GM12878 (cell line): ENCODE measurements around the gene BLOC1S4. TPM values are rescaled to one million over a fixed set of nuclear protein-coding genes. Genes with fewer than 3 reads are reported as not detected.

ENCODE experiments used
- ATAC-seq: fragments of 200-7000 bp; cut with Tn5 transposase; 3 replicates; pipeline ENCODE4 v1.9.1; 2020; ENCODE audit warnings: mild to moderate bottlenecking, moderate library complexity
- BruUV-seq: library from RNA; stranded (reverse); fragments of 400-500 nt; replicated peaks from 2 replicates; lab custom pipeline; 2021; lab: Mats Ljungman, UMichigan
- CTCF ChIA-PET: fragments of 300-600 bp; sonication (Branson Sonifier 250); formaldehyde crosslinking; extraction: SDS; loops from one replicate; lab custom pipeline; 2021; ENCODE audit warnings: inconsistent platforms; lab: Yijun Ruan, JAX
- POLR2A ChIA-PET: fragments of 350-600 bp; formaldehyde crosslinking; extraction: SDS; loops from one replicate; lab custom pipeline; 2021; ENCODE audit warnings: inconsistent platforms; lab: Charles Lee
- RAD21 ChIA-PET: fragments of 300-600 bp; sonication (Branson Sonifier 250); formaldehyde crosslinking; loops from one replicate; lab custom pipeline; 2023; ENCODE audit warnings: antibody characterized with exemption; ENCODE audit not compliant: unreplicated experiment; lab: Charles Lee
- SMC1A ChIA-PET: fragments of 300-600 bp; sonication (Branson Sonifier 250); formaldehyde crosslinking; loops from one replicate; lab custom pipeline; 2023; ENCODE audit not compliant: unreplicated experiment, uncharacterized antibody; lab: Charles Lee
- DNase-seq: peaks from one replicate; pipeline ENCODE4 v3.0.0-alpha.2; 2011; ENCODE audit warnings: low read depth, low spot score
- FAIRE-seq: peaks from 3 replicates; lab custom pipeline; 2011; peaks lifted over from hg19 to GRCh38; lab: Jason Lieb, UNC
- H2AFZ ChIP-seq: 2 replicates; pipeline ENCODE4 v1.6.0; 2011; ENCODE audit warnings: low read depth, low read length, control low read depth; ENCODE audit not compliant: control insufficient read depth
- H3K27ac ChIP-seq: 2 replicates; pipeline ENCODE4 v1.5.1; 2011; ENCODE audit warnings: control low read depth; ENCODE audit not compliant: control insufficient read depth, insufficient read depth
- H3K27me3 ChIP-seq, 2 experiments: replicated peaks in 1 of 2; 2 replicates each; pipeline versions ENCODE4 v1.6.0 to v1.6.1; 2011; ENCODE audit warnings: low read length in 1 of 2; ENCODE audit not compliant: control insufficient read depth in 2 of 2, insufficient read depth in 2 of 2
- H3K36me3 ChIP-seq, 2 experiments: 2 replicates each; pipeline ENCODE4 v1.5.1; 2011; ENCODE audit warnings: low read length in 1 of 2; ENCODE audit not compliant: control insufficient read depth in 2 of 2, insufficient read depth in 2 of 2
- H3K4me1 ChIP-seq: 2 replicates; pipeline ENCODE4 v1.6.1; 2011; ENCODE audit warnings: mild to moderate bottlenecking, low read length, moderate library complexity, mixed read lengths; ENCODE audit not compliant: control insufficient read depth, insufficient read depth
- H3K4me2 ChIP-seq: 2 replicates; pipeline ENCODE4 v1.6.0; 2011; ENCODE audit warnings: control low read depth; ENCODE audit not compliant: control insufficient read depth, insufficient read depth
- H3K4me3 ChIP-seq: fragments of 200-600 bp; sonication (generic); 2 replicates; pipeline ENCODE4 v1.5.1; 2016
- H3K79me2 ChIP-seq: 2 replicates; pipeline ENCODE4 v1.6.0; 2011; ENCODE audit warnings: low read length; ENCODE audit not compliant: control insufficient read depth, insufficient read depth
- H3K9ac ChIP-seq: 2 replicates; pipeline ENCODE4 v1.8.0; 2011; ENCODE audit warnings: low read length, control low read depth, mixed read lengths; ENCODE audit not compliant: control insufficient read depth, insufficient read depth
- H3K9me3 ChIP-seq: replicated peaks from 3 replicates; pipeline ENCODE4 v1.5.1; 2011; ENCODE audit warnings: mild to moderate bottlenecking, low read length; ENCODE audit not compliant: control insufficient read depth, insufficient read depth
- H4K20me1 ChIP-seq: 2 replicates; pipeline ENCODE4 v1.6.0; 2011; ENCODE audit not compliant: control insufficient read depth, insufficient read depth
- NFYA ChIP-seq: IDR thresholded peaks from 2 replicates; pipeline ENCODE4 v1.6.1; 2011; ENCODE audit warnings: low read depth, mild to moderate bottlenecking, low read length, improper control_type of control experiment, borderline replicate concordance
- REST ChIP-seq: IDR thresholded peaks from 2 replicates; pipeline ENCODE4 v1.6.1; 2012; ENCODE audit warnings: mild to moderate bottlenecking, low read depth, low read length
- STAT3 ChIP-seq: IDR thresholded peaks from 2 replicates; pipeline ENCODE4 v1.6.1; 2011; ENCODE audit warnings: low read depth, low read length, improper control_type of control experiment
- TBL1XR1 ChIP-seq: IDR thresholded peaks from 2 replicates; pipeline ENCODE4 v1.6.1; 2012; ENCODE audit warnings: low read depth, low read length, improper control_type of control experiment
- USF1 ChIP-seq: IDR thresholded peaks from 2 replicates; pipeline ENCODE4 v1.6.1; 2011; ENCODE audit warnings: borderline replicate concordance, low read depth, mild to moderate bottlenecking, moderate library complexity, mixed read lengths, low read length; ENCODE audit not compliant: insufficient read depth; ENCODE audit errors: extremely low read length
- ZBTB11 ChIP-seq: fragments of 450-650 bp; formaldehyde crosslinking; IDR thresholded peaks from 2 replicates; pipeline ENCODE4 v1.5.0; 2022; ENCODE audit warnings: mild to moderate bottlenecking, missing genetic modification characterization
- WGBS: methylation state at CpG from one replicate; pipeline ENCODE4 v1.1.6; 2016; ENCODE audit warnings: low lambda C conversion rate; ENCODE audit not compliant: insufficient replicate concordance, insufficient coverage; ENCODE audit errors: missing lambda C conversion rate; 5-methylcytosine and 5-hydroxymethylcytosine counted together
- in situ Hi-C: fragments of 300-500 bp; cut with MboI; formaldehyde crosslinking; loops from 9 replicates; pipeline ENCODE4 v1.14.3; 2018; ENCODE audit warnings: mixed read lengths
- intact Hi-C: fragments of 100-400 bp; cut with micrococcal nuclease; formaldehyde crosslinking; loops from one replicate; pipeline ENCODE4 v1.14.2; 2022; ENCODE audit not compliant: unreplicated experiment
- polyA plus RNA-seq, 11 experiments: library from polyadenylated mRNA; depleted of rRNA in 4 of 11; unstranded in 6 of 11; stranded (reverse) in 5 of 11; fragments of >200 nt; fragmentation: Nextera tagmentation in 4 of 11; fragmentation: Illumina TruSeq in 1 of 11; extraction: Ambion mirVana in 4 of 11; extraction: Trizol in 1 of 11; gene quantifications; 1 replicate in 1 of 11; 2 replicates in 10 of 11; pipeline versions ENCODE4 v1.2.1 to v1.2.3, GENCODE V29; 2011 to 2016; ENCODE audit warnings: inconsistent platforms in 2 of 11, missing spikeins in 2 of 11, low read depth in 1 of 11
- total RNA-seq, 4 experiments: library from RNA; depleted of rRNA in 3 of 4; stranded (reverse); fragments of >200 nt in 3 of 4; fragmentation: Illumina TruSeq in 1 of 4; extraction: Trizol in 1 of 4; gene quantifications; 2 replicates each; pipeline versions ENCODE4 v1.2.1 to v1.2.3, GENCODE V29; 2013 to 2021
- TF ChIP-seq, protein P1 (sequence below): fragments of 450-650 bp; formaldehyde crosslinking; IDR thresholded peaks from 2 replicates; pipeline ENCODE4 v1.4.0; 2022; ENCODE audit warnings: mild to moderate bottlenecking, moderate library complexity

The BLOC1S4 gene
- total and polyA plus RNA-seq, 10 of the 15 experiments (the other 5 are each of a cell fraction or from before 2014, with no cell fraction given): 2.7 to 23.8 (median 9.5) TPM

- TF ChIP-seq, protein P1, sequence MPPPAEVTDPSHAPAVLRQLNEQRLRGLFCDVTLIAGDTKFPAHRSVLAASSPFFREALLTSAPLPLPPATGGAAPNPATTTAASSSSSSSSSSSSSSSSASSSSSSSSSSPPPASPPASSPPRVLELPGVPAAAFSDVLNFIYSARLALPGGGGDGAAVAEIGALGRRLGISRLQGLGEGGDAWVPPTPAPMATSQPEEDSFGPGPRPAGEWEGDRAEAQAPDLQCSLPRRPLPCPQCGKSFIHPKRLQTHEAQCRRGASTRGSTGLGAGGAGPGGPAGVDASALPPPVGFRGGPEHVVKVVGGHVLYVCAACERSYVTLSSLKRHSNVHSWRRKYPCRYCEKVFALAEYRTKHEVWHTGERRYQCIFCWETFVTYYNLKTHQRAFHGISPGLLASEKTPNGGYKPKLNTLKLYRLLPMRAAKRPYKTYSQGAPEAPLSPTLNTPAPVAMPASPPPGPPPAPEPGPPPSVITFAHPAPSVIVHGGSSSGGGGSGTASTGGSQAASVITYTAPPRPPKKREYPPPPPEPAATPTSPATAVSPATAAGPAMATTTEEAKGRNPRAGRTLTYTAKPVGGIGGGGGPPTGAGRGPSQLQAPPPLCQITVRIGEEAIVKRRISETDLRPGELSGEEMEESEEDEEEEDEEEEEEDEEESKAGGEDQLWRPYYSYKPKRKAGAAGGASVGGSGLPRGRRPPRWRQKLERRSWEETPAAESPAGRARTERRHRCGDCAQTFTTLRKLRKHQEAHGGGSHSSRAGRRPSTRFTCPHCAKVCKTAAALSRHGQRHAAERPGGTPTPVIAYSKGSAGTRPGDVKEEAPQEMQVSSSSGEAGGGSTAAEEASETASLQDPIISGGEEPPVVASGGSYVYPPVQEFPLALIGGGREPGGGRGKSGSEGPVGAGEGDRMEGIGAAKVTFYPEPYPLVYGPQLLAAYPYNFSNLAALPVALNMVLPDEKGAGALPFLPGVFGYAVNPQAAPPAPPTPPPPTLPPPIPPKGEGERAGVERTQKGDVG (CRISPR knock-in tag): no peak
Observed at GRCh38 chr4:6747294-6748051, 31.5 kb downstream of the BLOC1S4 start (continued).

- H4K20me1 ChIP-seq: no peaks in the 10 kb centered on the region
- no TSS peak for BruUV-seq
- H3K27me3 ChIP-seq: no peaks in the 10 kb centered on the region
- in situ Hi-C loops: no loop called here
- ChIA-PET POLR2A (no interaction called here), CTCF (interaction anchor here (0.9 to 1.3 kb wide), 2 partner anchors 30 to 125 kb away, joined by 3 read pairs; no protein-coding TSS in a partner anchor), RAD21 (no interaction called here), SMC1A (no interaction called here)
- H3K9me3 ChIP-seq: no peaks in the 10 kb centered on the region
- no peaks in the 10 kb centered on the region for H3K4me1 ChIP-seq
- H3K27ac ChIP-seq: no peak overlapping the region
- no peak overlapping the region for H3K9ac ChIP-seq
- H3K4me3 ChIP-seq: no peak overlapping the region
- no peaks in the 10 kb centered on the region for H3K79me2 ChIP-seq
- intact Hi-C loops: no loop called here
- no peak overlapping the region for H3K4me2 ChIP-seq
- no peak overlapping the region for H2AFZ ChIP-seq
- WGBS: 62% methylated on average over 9 of the region's 9 CpGs
- ATAC-seq (no peak), FAIRE-seq (no peak), DNase-seq (no peak)
- TF ChIP-seq REST: no peak
- TF ChIP-seq TBL1XR1: no peak
- TF ChIP-seq NFYA: no peak
- no peak for TF ChIP-seq USF1
- TF ChIP-seq ZBTB11: no peak
- no peak for TF ChIP-seq STAT3
- no peaks in the 10 kb centered on the region for H3K36me3 ChIP-seq
Observed at GRCh38 chr4:6748286-6748685, 32.3 kb downstream of the BLOC1S4 start.
